Measurements from ENCODE around the gene EIF2S1. TPM values are rescaled to one million over a fixed set of nuclear protein-coding genes. Genes with fewer than 3 reads are reported as not detected.
"Not testable (repeated sequence)": the region's sequence is repeated elsewhere in the genome, so short reads cannot be mapped to it uniquely, and the experiment has no call there.

EIF2S1 gene
- total RNA-seq, 2 donors from 2014 or later, result 17.5 to 45.9 TPM

GRCh38 chr14:67413806-67414769 is 54.0 kb downstream of the EIF2S1 start:
- intact Hi-C loops (cut with DNase I), result no loop called here
- TF ChIP-seq CTCF (IDR thresholded peaks at IDR 0.05) (no peak), POLR2A (IDR thresholded peaks at IDR 0.05) (no peak)
- WGBS, 2 donors, result 35 to 53% methylated on average over 2 to 3 of the region's 3 CpGs
- no peak for ATAC-seq
- H3K9me3 ChIP-seq, result no peaks in the 10 kb centered on the region
- DNase-seq, result peak in 1 of 4 donors; percentile 40
- H3K4me3 ChIP-seq, result no peak overlapping the region
- H3K27me3 ChIP-seq, result no peaks in the 10 kb centered on the region
- no peaks in the 10 kb centered on the region for H3K36me3 ChIP-seq (replicated peaks in 1 of 2; ENCODE audit: insufficient read depth in 1 of 2, low read depth in 2 of 2)
- no peak overlapping the region for H3K27ac ChIP-seq
- H3K4me1 ChIP-seq, result peaks cover 38% of the 10 kb centered on the region

GRCh38 chr14:67415610-67416009 is 55.5 kb downstream of the EIF2S1 start:
- H3K4me1 ChIP-seq, result peaks cover 38% of the 10 kb centered on the region
- H3K4me3 ChIP-seq; intact Hi-C loops (cut with DNase I); H3K27ac ChIP-seq; H3K9me3 ChIP-seq; H3K36me3 ChIP-seq (replicated peaks in 1 of 2; ENCODE audit: insufficient read depth in 1 of 2, low read depth in 2 of 2); DNase-seq; H3K27me3 ChIP-seq; ATAC-seq: not testable (repeated sequence)
- WGBS, 2 donors, result 79 to 83% methylated on average over 5 of the region's 5 CpGs

GRCh38 chr14:67416085-67416484 is 56.0 kb downstream of the EIF2S1 start:
- peaks cover 37% of the 10 kb centered on the region for H3K4me1 ChIP-seq
- WGBS, 2 donors, result 26 to 33% methylated on average over 8 of the region's 8 CpGs
- no peak overlapping the region for H3K27ac ChIP-seq
- intact Hi-C loops (cut with DNase I), result no loop called here
- ATAC-seq (peak; percentile 64), DNase-seq (peak; percentile 52 to 79 (median 70))
- no peaks in the 10 kb centered on the region for H3K9me3 ChIP-seq
- TF ChIP-seq CTCF (IDR thresholded peaks at IDR 0.05) (no peak), POLR2A (IDR thresholded peaks at IDR 0.05) (no peak)
- H3K36me3 ChIP-seq (replicated peaks in 1 of 2; ENCODE audit: insufficient read depth in 1 of 2, low read depth in 2 of 2), result no peaks in the 10 kb centered on the region
- no peaks in the 10 kb centered on the region for H3K27me3 ChIP-seq
- H3K4me3 ChIP-seq, result no peak overlapping the region

GRCh38 chr14:67416810-67417209 is 56.7 kb downstream of the EIF2S1 start:
- intact Hi-C loops (cut with DNase I), result no loop called here
- DNase-seq (no peak), ATAC-seq (no peak)
- Histone ChIP-seq H3K36me3 (replicated peaks in 1 of 2; ENCODE audit: insufficient read depth in 1 of 2, low read depth in 2 of 2) (no peaks in the 10 kb centered on the region), H3K9me3 (no peaks in the 10 kb centered on the region), H3K4me3 (no peak overlapping the region), H3K27ac (no peak overlapping the region), H3K4me1 (peaks cover 31% of the 10 kb centered on the region), H3K27me3 (no peaks in the 10 kb centered on the region)
- WGBS, 2 donors, result 97 to 100% methylated on average over 2 of the region's 2 CpGs
- no peak for TF ChIP-seq POLR2A (IDR thresholded peaks at IDR 0.05)
- no peak for TF ChIP-seq CTCF (IDR thresholded peaks at IDR 0.05)

GRCh38 chr14:67417633-67418032 is 57.5 kb downstream of the EIF2S1 start:
- no peaks in the 10 kb centered on the region for H3K36me3 ChIP-seq (replicated peaks in 1 of 2; ENCODE audit: insufficient read depth in 1 of 2, low read depth in 2 of 2)
- H3K27me3 ChIP-seq, result no peaks in the 10 kb centered on the region
- intact Hi-C loops (cut with DNase I), result no loop called here
- peaks cover 23% of the 10 kb centered on the region for H3K4me1 ChIP-seq
- no peaks in the 10 kb centered on the region for H3K9me3 ChIP-seq
- DNase-seq (no peak), ATAC-seq (no peak)
- WGBS, 2 donors, result 73 to 80% methylated on average over 3 of the region's 3 CpGs
- no peak overlapping the region for H3K4me3 ChIP-seq
- TF ChIP-seq POLR2A (IDR thresholded peaks at IDR 0.05) (no peak), CTCF (IDR thresholded peaks at IDR 0.05) (no peak)
- no peak overlapping the region for H3K27ac ChIP-seq

Measured in body of pancreas (tissue), 4 donors.